Measurements from ENCODE around the gene CHCHD1.
"Not testable (repeated sequence)": the region's sequence is repeated elsewhere in the genome, so short reads cannot be mapped to it uniquely, and the experiment has no call there.

Gene CHCHD1

GRCh38 chr10:73793456-73793855 is 11.6 kb downstream of the CHCHD1 start:
- no peak for DNase-seq (ENCODE audit: low read depth)

GRCh38 chr10:73795491-73795890 is 13.6 kb downstream of the CHCHD1 start:
- DNase-seq (ENCODE audit: low read depth), result not testable (repeated sequence)

- DNase-seq (ENCODE audit: low read depth), result not testable (repeated sequence)
Observed at GRCh38 chr10:73796035-73796434, 14.2 kb downstream of the CHCHD1 start.

- DNase-seq (ENCODE audit: low read depth), result no peak
Observed at GRCh38 chr10:73796766-73797165, 14.9 kb downstream of the CHCHD1 start.

GRCh38 chr10:73797324-73798025 is 15.6 kb downstream of the CHCHD1 start:
- no peak for DNase-seq (ENCODE audit: low read depth)

DNA sequence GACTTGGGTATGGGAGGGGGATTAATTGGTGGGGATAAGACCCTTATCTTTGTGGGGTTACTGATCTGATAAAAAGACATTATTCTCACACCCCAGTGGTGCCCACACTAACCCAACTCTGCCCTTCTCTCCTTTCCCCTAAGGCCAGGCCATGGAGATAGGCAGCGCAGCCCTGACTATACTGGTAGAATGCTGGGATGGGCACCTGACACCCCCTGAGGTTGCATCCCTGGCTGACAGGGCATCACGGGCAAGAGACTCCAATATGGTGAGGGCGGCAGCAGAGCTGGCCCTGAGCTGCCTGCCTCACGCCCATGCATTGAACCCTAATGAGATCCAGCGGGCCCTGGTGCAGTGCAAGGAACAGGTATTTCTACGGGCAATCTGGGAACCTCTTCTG is 16.2 kb downstream of the CHCHD1 start:
- no peak for DNase-seq (ENCODE audit: low read depth)

DNA sequence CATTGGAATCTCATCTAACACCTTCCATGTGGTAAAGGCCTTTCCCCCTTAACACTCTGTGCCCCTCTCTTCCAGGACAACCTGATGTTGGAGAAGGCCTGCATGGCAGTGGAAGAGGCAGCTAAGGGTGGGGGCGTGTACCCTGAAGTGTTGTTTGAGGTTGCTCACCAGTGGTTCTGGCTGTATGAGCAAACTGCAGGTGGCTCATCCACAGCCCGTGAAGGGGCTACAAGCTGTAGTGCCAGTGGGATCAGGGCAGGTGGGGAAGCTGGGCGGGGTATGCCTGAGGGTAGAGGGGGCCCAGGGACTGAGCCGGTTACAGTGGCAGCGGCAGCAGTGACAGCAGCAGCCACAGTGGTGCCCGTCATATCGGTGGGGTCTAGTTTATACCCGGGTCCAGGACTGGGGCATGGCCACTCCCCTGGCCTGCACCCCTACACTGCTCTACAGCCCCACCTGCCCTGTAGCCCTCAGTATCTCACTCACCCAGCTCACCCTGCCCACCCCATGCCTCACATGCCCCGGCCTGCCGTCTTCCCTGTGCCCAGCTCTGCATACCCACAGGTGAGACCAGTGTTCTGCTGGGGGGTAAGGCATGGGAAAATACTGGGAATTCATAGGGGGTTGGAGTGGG is 17.2 kb downstream of the CHCHD1 start:
- DNase-seq (ENCODE audit: low read depth), result no peak

GRCh38 chr10:73799899-73800559 is 18.2 kb downstream of the CHCHD1 start:
- no peak for DNase-seq (ENCODE audit: low read depth)

DNA sequence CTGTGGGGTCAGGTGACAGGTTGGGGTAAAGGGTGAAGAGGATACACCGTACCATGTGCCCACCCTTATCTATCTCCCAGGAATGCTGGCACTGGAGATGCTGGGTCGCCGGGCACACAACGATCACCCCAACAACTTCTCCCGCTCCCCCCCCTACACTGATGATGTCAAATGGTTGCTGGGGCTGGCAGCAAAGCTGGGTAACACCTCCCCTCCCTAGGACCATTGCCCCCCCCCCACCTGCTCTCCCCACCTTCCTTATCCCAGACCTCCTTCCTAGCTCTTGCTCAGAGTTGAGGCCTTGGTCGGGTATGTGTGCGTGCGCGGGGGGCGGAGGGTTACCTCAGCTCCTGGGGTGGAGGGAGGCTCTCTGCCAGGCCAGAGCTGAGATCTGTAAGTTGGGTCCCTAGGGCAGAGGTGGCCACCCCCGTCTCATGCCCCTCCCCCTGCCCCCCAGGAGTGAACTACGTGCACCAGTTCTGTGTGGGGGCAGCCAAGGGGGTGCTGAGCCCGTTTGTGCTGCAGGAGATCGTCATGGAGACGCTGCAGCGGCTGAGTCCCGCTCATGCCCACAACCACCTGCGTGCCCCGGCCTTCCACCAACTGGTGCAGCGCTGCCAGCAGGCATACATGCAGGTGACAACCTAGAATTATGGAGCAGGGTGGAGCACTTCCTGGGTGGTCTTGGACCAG is 18.9 kb downstream of the CHCHD1 start:
- no peak for DNase-seq (ENCODE audit: low read depth)

DNA sequence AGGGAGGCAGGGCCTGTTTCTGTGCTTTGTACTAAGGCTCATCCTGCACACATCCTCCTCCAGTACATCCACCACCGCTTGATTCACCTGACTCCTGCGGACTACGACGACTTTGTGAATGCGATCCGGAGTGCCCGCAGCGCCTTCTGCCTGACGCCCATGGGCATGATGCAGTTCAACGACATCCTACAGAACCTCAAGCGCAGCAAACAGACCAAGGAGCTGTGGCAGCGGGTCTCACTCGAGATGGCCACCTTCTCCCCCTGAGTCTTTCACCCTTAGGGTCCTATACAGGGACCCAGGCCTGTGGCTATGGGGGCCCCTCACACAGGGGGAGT is 19.4 kb downstream of the CHCHD1 start:
- DNase-seq (ENCODE audit: low read depth), result no peak

- DNase-seq (ENCODE audit: low read depth), result no peak
Observed at GRCh38 chr10:73802276-73802991, 20.6 kb downstream of the CHCHD1 start.

DNA sequence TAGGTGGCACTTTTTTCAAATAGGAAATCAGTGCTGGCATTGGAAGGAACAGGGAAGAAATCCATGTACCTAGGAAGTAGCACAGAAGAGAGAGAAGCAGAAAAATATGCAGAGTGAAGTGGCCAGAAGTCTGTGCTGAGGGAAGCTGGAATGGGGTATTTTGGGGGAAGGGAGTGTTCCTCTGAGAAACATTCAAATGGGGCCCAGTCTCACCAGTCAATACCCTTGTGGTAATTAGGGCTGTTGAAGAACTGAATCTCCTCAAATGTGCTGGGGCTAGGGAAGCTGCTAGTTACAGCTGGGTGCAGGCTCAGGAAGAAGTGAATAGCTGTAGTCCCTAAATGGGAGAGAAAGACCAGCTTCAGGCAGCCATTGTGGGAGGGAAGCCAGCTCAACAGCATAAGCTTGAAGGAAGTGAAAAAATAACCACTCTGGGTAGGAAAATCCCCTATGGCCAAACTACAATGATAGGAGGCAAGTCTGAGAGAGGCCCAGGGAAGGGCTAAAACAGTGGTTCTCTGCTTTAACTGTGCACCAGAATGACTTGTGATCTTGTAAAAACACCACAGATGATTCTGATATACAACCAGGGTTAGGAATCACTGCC is 21.9 kb downstream of the CHCHD1 start:
- DNase-seq (ENCODE audit: low read depth), result no peak

DNA sequence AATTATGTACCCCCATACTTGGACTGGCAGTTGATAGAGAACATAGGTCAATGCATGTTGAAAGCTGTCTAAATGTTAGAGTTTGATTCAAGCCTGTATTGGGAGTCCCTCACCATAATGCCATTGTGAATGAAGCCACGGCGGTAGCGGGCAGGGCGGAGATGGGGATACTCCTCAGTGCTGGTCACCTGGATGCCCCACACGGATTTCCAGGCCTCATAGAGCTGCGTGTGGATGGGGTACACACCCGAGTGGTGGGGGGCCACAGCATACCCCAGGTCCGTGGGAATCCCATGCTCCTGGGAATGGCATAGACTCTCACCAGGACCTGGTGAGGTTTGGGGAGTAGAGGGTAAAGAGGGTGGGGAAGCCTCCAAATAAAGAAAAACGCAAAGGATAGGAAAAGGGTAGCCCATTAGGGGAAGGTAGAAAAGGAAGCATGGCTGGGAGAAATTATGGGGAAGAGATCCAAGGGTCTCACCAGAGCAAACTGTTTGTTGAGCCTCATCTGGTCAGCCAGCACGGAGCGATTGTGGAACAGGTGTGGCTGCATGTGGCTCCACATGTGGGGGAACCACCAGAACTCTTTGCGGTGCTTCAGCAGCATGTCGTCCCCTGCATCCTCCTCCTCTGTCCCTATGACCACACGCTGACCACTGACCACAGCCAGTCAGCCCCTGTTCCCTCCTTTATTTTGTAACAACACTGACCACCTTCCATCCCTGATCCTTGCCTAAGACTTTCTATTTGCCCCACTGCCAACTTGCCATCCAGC is 24.5 kb downstream of the CHCHD1 start:
- no peak for DNase-seq (ENCODE audit: low read depth)

DNA sequence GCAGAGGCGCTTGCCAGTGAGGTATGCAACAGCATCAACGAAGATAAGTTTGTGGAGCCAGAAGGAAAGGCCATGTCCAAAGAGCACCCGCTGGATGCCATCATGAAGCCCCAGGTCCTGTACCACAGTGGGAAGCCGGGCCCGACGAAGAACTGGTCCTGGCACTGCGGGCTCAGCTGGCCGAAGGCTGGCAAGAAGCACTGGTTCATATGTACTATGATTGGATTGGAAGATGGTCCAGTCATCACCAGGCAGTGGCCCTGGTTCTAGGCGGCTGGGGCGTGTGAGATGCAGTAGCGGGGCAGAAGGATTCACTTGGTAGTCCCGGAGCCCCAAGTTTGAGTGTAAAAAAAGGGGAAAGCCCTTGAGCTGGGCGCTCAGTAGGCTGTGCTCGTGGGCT is 25.6 kb downstream of the CHCHD1 start:
- DNase-seq (ENCODE audit: low read depth), result no peak

DNA sequence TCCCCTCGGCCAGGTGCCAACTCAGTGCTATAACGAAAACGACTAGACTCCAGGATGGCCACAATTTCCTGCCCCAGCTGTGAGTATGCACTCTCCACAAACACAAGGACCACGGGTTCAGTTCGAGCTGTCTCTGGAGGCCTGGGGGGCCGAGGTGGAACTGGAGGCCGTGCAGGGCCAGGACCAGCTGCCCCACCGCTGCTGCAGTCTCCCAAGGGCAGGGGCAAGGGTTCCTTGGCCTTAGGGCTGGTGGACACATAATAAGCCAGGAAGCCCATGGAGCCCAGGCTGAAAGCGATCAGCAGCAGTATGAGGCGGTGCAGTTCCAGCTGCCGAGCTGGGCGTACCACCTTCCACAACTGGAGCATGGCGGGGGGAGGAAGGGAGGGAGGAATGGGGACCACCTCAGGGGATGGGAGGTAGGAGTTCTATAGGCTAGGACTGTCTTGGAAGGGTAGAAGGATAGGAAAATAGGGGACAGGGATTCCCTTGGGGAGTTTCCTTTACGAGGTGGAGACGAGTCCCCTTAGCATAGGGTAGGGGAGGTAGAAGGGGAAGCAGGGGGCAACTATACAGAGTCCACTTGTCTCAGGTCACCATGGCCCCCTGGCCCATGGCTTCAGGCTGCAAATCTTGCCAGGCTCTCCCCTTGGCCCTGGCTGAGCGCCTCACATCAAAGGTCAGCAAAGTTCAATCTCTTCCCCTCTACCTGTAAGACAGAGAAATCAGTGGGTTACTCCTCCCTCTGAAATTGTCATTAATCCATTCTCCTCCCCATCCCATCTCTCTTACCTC is 26.4 kb downstream of the CHCHD1 start:
- no peak for DNase-seq (ENCODE audit: low read depth)

GRCh38 chr10:73809061-73809818 is 27.4 kb downstream of the CHCHD1 start:
- DNase-seq (ENCODE audit: low read depth), result no peak

- DNase-seq (ENCODE audit: low read depth), result no peak
Observed at GRCh38 chr10:73810358-73810734, 28.5 kb downstream of the CHCHD1 start.

DNA sequence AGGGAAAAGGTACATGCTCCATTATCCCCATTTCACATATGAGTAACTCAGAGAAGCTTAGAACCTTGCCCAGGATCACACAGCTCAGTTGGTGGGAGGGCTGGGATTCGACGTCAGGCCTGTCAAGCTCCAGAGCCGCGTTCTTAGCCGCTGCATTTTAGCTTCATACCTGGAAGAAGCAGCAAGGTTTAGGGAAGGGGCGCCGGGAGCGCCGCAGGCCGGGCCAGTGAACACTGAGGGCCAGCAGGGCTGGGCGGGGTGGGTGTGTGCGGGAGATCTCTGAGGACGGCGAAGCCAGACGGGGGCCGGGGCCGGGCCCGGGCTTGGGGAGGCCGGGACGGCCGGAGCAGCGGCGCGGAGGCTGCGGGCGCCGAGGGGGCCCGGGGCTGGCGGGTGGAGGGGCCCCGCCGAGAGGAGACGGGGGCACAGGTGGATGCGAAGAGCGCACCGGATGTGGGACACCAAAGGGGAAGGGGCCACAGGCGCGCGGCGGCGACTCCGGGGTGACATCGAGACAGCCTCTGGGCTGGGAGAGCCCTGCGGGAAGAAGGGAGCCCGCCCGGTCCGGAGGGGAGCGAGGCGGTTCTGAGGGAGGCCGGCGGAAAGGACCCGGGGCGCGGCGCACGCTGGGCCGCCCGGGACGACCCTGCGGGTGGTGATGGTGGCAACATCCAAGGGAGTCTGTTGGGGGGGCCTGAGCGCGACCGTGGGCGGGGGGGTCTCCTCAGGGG is 29.1 kb downstream of the CHCHD1 start:
- no peak for DNase-seq (ENCODE audit: low read depth)

DNA sequence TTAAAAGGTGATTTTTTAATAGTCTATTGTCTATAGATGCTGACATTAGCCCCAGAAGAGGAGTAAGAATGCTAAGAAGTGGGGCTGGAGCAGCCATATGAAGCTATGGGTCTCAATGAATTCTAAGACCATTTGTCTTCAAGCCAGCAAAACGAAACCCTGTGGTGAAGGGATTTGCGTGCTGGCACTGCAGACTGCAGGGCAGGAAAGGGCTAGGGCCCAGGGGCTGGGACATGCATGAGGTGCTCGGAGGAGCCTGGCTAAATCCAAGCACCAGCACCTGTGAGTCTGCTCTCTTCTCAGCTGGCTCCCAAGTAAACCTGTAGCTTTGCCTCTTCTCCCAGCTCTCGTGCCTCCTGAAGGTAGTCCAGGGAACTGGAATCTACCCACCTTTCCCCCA is 30.8 kb downstream of the CHCHD1 start:
- no peak for DNase-seq (ENCODE audit: low read depth)

All from HS-5 (cell line).